GM21825 (cell line): ENCODE data around the gene PPP1R13B.
A peak's percentile ranks its signal among the peaks of the same experiment; 100 is the strongest.

ENCODE experiments used
- ATAC-seq: cut with Tn5 transposase; IDR thresholded peaks from one replicate; pipeline ENCODE4 v1.9.1; 2021; ENCODE audit warnings: mild to moderate bottlenecking, moderate library complexity; ENCODE audit not compliant: unreplicated experiment

The PPP1R13B gene

DNA sequence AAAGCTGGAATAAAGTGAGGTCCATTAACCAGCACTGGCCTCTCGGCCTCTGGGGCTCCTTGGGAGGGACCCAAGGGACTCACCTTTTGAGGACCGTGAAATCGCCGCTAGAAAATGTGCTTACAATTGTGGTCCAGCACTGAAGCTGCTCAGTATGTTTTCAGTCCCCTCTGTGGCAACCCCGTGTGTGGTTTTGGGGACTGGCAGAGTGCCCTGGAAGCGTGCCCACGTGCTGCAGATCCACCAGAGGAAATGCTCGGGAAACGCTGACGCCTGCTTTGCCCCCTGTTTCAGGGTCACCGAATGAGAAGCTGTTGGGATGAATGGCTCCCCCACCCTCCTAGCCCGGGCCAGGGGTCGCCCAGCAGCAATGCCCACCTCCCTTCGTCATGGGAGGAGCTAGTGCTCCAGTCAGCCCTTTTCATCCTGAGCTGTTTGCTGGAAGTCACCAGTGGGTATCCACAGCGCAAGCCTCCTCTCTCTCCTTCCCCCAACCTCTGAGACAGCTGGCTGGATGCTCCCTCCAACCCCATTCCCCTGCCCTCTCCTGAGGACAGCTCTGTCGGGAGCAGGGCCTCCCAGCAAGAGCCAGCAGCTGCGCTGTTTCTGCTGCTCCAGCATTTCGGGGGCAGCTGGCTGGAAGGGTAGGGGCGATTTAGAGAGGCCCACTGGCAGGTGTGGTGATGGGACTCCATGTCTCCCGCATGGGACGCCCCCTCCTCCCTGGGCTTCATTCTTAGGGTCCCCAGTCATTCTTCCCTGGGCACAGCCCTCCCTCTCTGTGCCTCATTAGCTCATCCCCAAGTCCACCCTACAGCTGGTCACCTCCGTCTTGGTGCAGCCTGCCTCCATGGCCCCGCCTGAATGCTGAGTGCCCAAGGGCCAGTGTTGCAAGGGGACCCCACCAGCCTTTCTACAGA lies 33.2 kb upstream of the PPP1R13B start:
- ATAC-seq: no peak

- ATAC-seq: no peak
Observed at GRCh38 chr14:103879570-103880347, 32.4 kb upstream of the PPP1R13B start.

DNA sequence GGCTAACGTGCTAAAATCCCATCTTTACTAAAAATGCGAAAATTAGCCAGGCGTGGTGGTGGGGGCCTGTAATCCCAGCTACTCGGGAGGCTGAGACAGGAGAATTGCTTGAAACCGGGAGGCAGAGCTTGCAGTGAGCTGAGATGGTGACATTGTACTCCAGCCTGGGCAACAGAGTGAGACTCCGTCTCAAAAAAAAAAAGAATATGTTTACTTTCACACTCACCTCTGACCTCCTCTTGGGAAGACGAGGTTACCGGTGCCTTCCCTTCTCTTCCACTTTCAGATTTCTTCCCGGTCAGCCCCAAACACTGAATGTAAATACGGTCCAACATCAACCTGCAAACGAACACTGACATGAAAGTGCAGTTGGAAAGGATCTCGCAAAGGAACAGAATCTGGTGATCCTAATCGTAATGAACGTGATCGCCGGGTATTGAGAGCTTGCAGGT lies 31.8 kb upstream of the PPP1R13B start:
- ATAC-seq: no peak

GRCh38 chr14:103878180-103878579 lies 30.8 kb upstream of the PPP1R13B start:
- ATAC-seq: no peak

DNA sequence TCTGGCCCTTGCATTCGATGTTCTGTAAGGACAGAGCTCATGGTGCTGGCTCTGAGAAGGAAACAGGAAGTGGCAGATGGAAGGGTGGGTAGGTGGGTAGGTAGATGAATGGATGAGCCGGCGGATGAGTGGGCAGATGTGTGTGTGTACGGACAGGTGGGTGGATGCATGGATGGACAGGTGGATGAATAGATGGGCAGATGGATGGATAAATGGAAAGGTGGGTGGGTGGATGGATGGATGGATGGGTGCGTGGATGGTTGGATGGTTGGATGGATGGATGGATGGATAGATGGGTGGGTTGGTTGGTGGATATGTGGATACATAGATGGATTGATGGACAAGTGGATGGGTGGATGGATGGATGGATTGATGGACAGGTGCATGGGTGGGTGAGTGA lies 27.6 kb upstream of the PPP1R13B start:
- ATAC-seq: no peak

- ATAC-seq: no peak
Observed at GRCh38 chr14:103872481-103873113, 25.2 kb upstream of the PPP1R13B start.

DNA sequence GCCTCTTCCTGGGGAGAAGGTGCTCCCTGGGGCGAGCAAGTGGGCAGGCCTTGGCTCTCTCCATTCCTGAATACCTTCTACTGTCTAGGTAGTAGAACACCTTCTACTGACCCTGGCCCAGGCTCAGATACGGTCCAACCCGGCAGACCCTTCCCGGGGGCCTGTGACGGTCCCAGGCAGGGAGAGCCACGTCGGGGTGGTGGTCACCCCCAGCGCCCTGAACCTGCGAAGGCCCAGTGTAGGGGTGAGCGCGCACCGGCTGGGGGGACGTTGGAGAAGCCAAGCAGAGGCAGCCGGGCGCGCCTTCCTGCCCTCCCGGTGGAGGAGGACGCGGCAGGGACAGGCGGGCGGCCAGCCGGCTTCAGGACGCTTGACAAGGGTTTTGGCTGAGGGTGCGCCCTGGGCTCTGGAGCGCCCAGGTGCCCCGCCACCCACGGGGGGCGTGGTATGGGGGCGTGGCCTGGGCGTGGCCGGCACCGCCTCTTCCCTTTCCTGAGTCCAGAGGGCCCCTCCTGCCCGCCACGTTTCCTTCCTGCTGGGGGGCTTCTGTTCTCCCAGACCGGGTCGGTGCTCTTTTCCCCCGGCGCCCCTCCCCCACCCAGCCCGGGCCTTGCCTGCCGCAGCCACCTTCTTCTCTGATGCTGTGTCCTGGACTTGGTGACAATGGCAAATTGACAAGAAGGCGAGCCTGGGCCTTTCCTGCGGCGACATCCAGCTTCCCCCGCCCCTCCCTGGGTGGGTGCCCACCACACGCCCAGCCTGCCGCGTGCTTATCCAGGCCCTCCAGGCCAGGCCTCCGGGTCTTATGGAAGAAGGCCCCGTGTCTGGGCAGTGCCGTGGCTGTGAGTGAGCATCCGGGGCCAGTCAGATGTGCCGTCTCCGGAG lies 24.5 kb upstream of the PPP1R13B start:
- ATAC-seq: peak; percentile 84

DNA sequence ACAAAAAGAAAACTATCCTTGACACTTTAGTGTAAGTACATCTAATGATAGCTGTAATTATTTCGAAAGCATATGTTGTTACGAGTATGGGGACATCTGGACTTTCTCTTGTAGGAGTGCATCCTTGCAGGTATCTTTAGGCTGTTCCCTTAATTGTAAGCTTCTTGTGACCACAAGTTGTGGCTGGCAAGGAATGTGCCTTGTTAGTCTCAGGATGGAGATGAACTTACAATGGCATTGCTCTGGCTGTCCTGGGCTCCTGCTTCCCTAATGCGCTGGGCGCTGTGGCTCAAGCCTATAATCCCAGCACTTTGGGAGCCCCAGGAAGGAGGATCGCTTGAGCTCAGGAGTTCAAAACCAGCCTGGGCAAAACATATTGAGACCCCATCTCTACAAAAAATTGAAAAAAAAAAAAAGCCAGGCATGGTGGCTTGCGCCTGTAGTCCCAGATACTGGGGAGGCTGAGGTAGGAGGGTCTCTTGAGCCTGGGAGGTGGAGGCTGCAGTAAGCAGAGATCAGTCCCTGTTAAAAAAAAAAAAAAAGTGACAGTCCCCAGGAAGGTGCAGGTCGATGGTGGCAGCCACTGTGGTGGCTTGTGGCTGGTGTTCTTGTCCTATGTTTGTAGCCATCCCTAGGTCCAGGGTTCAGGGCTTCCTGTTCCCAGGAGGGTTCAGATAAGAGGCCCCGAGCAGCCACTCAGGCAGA lies 23.7 kb upstream of the PPP1R13B start:
- ATAC-seq: no peak

DNA sequence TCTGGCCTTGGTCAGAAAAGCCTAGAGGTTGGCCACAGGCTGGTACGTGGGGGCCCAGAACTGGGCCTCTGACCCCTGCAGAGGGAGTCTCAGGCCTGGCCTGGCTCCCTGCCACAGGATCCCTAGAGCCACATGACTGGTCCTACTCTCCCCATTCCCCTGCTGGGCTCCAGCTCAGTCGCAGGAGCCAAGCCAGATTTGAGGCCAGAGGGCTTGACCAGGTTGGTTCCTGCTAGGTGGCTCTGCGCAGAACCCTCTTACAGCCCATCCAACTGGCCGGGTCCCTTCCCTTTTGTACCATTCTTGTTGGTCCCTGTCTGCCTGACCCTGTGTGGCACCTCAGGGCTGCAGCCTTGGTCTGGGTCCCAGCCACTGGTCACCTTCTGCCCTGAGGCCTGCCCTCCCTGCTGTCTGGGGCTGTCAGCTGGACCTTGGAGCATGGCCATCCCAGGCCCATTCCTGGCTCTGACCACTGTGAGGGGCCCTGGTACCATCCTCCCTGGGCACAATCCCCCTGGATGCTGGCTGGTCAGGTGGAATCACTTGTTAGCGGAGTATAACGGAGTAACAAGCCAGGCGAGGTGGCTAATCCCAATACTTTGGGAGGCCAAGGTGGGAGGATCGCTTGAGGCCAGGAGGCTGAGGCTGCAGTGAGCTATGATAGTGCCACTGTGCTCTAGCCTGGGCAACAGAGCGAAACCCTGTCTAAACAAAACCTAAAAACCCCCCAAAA lies 22.9 kb upstream of the PPP1R13B start:
- no peak for ATAC-seq

DNA sequence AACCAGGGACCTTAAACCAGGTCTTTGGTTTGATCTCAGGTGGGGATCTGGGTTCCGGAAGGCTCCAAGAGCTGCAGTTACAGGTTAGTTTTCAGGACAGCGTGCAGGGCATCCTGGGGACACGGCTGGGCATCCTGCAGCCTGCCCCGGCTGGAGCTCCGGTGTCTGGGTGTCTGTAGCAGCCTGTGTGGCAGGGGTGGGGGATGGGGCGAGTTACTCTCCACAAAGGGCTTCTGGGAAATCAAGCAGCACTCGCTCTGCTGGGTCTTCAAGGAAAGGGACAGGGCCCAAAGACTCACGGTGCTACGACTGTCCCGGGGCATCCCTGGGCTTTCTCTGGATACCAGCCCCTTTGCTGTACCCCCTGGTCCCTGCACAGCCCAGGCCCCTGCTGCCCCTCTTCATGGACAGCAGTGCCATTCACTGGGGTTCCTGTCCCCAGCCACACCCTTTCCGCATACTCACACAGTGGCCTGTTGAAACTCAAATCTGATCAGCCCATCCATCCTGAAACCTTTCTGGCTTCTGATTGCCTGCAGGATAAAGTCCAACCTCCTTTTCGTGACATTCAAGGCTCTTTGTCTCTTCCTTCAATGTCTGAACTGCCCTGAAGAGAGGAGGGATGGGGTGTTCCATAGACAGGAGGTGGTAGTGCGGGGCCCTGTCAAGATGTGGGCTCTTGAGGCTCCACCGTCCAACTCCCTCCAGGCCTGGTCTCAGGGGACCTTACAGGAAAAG lies 22.2 kb upstream of the PPP1R13B start:
- ATAC-seq: no peak

GRCh38 chr14:103868242-103868897 lies 21.0 kb upstream of the PPP1R13B start:
- ATAC-seq: no peak

GRCh38 chr14:103867523-103867953 lies 20.2 kb upstream of the PPP1R13B start:
- no peak for ATAC-seq

DNA sequence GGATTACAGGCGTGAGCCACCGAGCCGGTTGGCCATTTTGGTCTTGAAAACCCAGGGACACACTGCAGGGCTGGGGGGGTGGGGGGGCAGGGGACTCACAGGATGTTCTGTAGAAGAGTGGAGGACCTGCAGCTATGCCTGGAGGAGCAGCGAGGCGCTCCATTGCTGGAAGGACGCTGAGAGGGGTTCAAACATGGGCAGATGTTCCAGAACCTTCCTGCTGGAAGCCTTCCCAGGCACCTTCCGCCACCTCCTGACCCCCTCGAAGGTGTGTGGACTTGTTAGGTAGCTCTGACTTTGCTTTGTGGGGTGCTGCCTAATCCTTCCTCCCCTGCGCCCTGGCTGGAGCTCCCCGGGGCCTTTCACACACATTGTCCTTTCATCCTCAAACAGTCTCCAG lies 19.6 kb upstream of the PPP1R13B start:
- ATAC-seq: no peak

- no peak for ATAC-seq
Observed at GRCh38 chr14:103863245-103863644, 15.9 kb upstream of the PPP1R13B start.

- no peak for ATAC-seq
Observed at GRCh38 chr14:103862393-103862782, 15.0 kb upstream of the PPP1R13B start.

DNA sequence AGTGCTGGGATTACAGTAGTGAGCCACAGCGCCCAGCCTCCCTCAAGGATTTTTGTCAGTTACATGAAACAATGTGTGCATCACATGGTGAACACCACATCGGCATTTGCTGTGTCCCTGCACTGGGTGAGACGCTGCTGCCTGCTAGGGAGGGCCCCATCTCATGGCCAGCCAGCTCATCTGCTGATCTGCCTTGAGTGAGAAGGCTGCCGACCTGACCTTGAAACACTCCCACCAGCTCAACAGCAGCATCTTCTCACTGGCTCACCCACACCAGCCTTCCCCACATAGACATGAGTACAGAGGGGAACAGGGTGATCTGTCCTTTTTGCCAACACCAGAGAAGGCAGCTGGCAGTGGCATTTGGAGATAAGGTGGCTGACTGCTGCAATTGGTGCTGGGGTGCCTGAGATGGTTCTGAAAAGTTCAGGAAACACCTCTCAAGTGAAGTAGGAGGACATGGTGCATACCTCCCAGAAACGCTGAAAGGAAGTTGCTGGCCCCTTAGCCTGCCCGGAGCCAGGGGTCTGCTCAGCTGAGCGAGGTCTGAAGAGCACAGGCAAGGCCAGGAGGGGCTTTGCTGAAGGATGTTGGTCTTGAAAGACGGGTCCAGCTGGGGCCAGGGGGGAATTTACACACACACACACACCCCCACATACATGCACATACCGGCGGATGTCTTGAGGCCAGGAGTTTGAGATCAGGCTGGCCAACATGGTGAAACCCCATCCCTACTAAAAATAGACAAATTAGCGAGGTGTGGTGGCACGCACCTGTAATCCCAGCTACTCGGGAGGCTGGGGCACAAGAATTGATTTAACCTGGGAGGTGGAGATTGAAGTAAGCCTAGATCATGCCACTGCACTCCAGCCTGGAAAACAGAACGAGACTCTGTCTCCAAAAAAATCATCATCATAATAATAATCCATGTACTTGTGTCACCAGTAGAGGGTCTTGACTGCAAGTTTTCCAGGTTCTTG lies 14.3 kb upstream of the PPP1R13B start:
- no peak for ATAC-seq
